Measurements from ENCODE around the gene ZNF776.
A peak's percentile ranks its signal among the peaks of the same experiment; 100 is the strongest.

The ZNF776 gene

DNA sequence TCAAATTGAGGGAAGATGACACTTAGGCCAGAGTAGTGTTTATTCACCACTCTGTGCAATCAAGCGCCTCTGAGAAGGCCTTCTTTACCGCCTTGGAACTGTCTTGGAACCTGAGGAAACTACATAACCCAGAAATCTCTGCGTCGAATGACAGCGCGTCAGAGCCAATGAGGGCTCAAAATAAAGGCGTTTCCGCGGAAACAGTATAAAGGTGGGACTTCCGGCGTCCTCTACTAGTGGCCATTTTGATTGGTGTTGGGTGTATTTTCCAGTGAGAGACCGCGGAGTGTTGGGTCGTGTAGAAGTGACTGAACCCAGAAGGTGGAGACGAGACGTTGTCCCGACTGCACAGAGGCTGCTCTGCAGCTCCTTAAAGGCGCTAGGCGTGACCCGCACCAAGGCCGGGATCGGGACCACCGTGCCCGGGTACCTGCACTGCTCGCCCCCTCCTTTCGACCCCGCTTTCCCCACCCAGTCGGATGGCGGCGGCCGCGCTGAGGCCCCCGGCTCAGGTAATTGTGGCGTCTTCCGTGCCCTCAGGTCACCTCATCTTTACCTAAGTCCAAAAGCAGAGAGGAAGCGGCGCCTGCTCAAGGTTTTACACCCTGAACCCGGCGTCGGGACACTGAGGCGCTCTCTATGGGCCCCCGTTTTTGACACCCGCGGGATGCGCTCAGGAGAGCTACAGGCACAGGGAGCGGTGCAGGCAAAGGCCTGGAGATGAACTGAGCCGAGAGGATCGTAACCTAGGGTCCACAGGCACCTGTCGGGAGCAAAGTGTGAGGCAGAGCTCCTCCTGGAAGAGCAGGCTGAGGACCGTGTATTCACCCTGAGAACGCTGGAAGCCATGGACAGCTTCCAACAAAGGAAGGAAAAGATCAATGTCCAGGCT is at the start of gene ZNF776:
ZNF776 (plus strand) TSS at position 236 of the 892 bp plus-strand sequence; CDS start at position 480, 244 bp downstream.
- H3K27ac ChIP-seq: peak within 1 kb of the TSS; percentile 62 to 74
- intact Hi-C loops (cut with DNase I; ENCODE audit: low total_unique reads): loop anchor here (10.0 kb wide), 1 partner anchor 68 kb away; the partner anchor contains the start of gene ZNF552
- peaks cover 38 to 44% (median 40%) of the 10 kb centered on the region in 3 donors for H3K36me3 ChIP-seq
- DNase-seq: peak; percentile 82 to 84
- H3K9me3 ChIP-seq: peaks cover 3 to 51% (median 30%) of the 10 kb centered on the region in 3 donors
- peaks cover 0 to 13% (median 7%) of the 10 kb centered on the region in 4 donors for H3K4me1 ChIP-seq
- H3K27me3 ChIP-seq: no peaks in the 10 kb centered on the region
- TF ChIP-seq, protein P1, sequence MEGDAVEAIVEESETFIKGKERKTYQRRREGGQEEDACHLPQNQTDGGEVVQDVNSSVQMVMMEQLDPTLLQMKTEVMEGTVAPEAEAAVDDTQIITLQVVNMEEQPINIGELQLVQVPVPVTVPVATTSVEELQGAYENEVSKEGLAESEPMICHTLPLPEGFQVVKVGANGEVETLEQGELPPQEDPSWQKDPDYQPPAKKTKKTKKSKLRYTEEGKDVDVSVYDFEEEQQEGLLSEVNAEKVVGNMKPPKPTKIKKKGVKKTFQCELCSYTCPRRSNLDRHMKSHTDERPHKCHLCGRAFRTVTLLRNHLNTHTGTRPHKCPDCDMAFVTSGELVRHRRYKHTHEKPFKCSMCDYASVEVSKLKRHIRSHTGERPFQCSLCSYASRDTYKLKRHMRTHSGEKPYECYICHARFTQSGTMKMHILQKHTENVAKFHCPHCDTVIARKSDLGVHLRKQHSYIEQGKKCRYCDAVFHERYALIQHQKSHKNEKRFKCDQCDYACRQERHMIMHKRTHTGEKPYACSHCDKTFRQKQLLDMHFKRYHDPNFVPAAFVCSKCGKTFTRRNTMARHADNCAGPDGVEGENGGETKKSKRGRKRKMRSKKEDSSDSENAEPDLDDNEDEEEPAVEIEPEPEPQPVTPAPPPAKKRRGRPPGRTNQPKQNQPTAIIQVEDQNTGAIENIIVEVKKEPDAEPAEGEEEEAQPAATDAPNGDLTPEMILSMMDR (IDR thresholded peaks at IDR 0.05): peak in 1 of 2 experiments; percentile 24
- H3K4me3 ChIP-seq: peak within 1 kb of the TSS; percentile 70 to 95

DNA sequence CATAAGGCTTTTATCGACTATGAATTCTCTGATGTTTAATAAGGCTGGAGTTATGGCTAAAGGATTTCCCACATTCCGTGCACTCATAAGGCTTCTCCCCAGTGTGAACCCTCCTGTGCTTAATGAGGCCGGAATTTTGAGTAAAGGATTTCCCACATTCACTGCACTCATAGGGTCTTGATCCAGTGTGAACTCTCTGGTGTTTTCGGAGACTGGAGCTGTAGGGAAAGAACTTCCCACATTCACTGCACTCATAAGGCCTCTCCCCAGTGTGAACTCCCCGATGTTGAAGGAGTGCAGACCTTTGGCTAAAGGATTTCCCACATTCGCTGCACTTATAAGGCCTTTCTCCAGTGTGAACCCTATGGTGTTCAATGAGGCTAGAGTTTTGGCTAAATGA is 45.0 kb upstream of the ZNF776 start:
- TF ChIP-seq, protein P1 (IDR thresholded peaks at IDR 0.05): no peak
- H3K27me3 ChIP-seq: no peaks in the 10 kb centered on the region
- intact Hi-C loops (cut with DNase I; ENCODE audit: low total_unique reads): no loop called here
- H3K36me3 ChIP-seq: peaks cover 53 to 81% (median 74%) of the 10 kb centered on the region in 3 donors
- H3K4me1 ChIP-seq: no peaks in the 10 kb centered on the region
- DNase-seq: no peak
- H3K4me3 ChIP-seq: no peak overlapping the region
- H3K9me3 ChIP-seq: peaks cover 7 to 100% (median 96%) of the 10 kb centered on the region in 3 donors
- H3K27ac ChIP-seq: no peak overlapping the region

DNA sequence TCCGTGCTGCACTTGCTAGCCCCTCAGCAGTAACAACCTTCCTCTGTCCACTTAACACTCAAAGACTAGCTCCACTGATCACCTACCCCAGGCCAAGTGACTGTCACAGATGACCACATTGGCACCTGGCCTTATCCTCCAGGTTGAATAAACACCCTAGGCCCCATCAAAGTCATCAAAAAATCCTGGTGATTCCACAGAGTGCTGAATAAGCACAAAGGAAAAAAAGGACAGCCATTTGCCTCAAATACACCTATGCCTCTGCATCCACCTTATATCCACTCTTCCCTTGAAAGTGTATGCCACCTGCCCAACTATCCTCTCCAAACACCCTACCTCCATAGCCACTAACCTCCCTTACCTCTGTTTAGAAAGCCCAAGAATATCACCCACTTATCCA is 40.3 kb upstream of the ZNF776 start:
- Histone ChIP-seq H3K27me3 (no peaks in the 10 kb centered on the region), H3K4me3 (no peak overlapping the region), H3K4me1 (no peaks in the 10 kb centered on the region), H3K27ac (no peak overlapping the region), H3K36me3 (peaks cover 34 to 64% (median 53%) of the 10 kb centered on the region in 3 donors), H3K9me3 (peaks cover 7 to 100% (median 97%) of the 10 kb centered on the region in 3 donors)
- no peak for DNase-seq
- TF ChIP-seq, protein P1 (IDR thresholded peaks at IDR 0.05): no peak
- intact Hi-C loops (cut with DNase I; ENCODE audit: low total_unique reads): no loop called here

DNA sequence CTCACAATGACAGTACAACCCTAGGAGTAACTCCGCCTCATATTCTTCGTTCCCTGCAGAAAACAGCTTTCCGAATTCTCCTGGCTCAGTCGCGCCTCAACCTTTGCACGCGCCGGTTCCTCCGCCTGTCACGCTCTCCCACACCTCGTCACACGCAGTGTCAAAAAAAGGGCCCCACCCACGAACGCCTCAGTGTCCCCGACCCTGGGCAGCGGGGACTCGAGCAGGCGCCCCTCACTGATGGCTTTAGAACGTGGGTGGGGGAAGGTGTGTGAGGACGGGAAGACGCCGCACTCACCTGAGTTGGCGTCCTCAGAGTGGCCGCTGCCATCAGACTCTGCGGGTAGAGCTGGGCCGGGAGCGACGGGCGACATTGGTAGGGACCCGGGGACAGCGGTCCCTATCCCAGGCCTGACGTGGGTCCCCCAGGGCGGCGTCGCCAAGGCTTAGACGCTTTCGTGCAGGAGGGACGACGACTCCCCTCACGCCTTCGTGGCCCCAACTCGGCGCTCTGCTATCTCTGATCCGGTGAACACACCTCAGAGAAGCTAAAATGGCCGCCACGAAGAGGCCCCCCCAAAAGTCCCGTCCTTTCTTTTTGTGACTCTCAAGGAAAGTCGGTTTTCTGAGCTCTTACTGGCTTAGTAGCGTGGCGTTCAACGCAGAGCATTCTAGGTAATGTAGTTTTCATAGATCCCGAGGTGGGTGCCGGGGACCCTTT is 37.8 kb upstream of the ZNF776 start, which contains the start of gene ZNF154:
ZNF154 (minus strand) TSS at position 564 of the 721 bp plus-strand sequence; CDS start at position 331, 233 bp downstream.
- peaks cover 7 to 100% (median 83%) of the 10 kb centered on the region in 3 donors for H3K9me3 ChIP-seq
- H3K27ac ChIP-seq: peak within 1 kb of the TSS in 1 of 2 donors; percentile 34
- TF ChIP-seq, protein P1 (IDR thresholded peaks at IDR 0.05): no peak

DNA sequence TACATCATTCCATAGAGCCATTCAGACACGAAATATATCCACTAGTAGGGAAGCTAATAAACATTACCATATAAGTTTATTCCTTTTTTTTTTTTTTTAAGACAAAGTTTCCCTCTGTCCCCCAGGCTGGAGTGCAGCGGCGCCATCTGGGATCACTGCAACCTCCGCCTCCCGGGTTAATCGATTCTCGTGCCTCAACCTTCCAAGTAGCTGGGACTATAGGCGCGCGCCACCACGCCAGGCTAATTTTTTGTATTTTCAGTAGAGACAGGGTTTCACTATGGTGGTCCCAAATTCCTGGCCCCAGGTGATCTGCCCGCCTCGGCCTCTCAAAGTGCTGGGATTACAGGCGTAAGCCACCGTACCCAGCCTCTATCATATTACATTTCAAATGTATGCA is 37.0 kb upstream of the ZNF776 start:
- H3K36me3 ChIP-seq: peaks cover 15 to 51% (median 43%) of the 10 kb centered on the region in 3 donors
- no peak overlapping the region for H3K4me3 ChIP-seq
- H3K27me3 ChIP-seq: no peaks in the 10 kb centered on the region
- TF ChIP-seq, protein P1 (IDR thresholded peaks at IDR 0.05): no peak
- H3K9me3 ChIP-seq: peaks cover 7 to 100% (median 75%) of the 10 kb centered on the region in 3 donors
- H3K27ac ChIP-seq: no peak overlapping the region
- H3K4me1 ChIP-seq: no peaks in the 10 kb centered on the region
- DNase-seq: no peak
- intact Hi-C loops (cut with DNase I; ENCODE audit: low total_unique reads): no loop called here

More for the DNA sequence above, 37.8 kb upstream of the ZNF776 start, which contains the start of gene ZNF154:
- intact Hi-C loops (cut with DNase I; ENCODE audit: low total_unique reads): no loop called here
- no peaks in the 10 kb centered on the region for H3K27me3 ChIP-seq
- no peaks in the 10 kb centered on the region for H3K4me1 ChIP-seq
- H3K4me3 ChIP-seq: peak within 1 kb of the TSS; percentile 36 to 42
- no peak for DNase-seq
- peaks cover 13 to 51% (median 43%) of the 10 kb centered on the region in 3 donors for H3K36me3 ChIP-seq
